PC-9 (cell line): ENCODE measurements around the gene PEAK1. TPM values are rescaled to one million over a fixed set of nuclear protein-coding genes. Genes with fewer than 3 reads are reported as not detected.

ENCODE experiments used
- BruUV-seq: library from RNA; stranded (reverse); fragments of 400-500 nt; replicated peaks from 2 replicates; lab custom pipeline; 2021; lab: Mats Ljungman, UMichigan
- CTCF ChIA-PET: fragments of 300-600 bp; sonication (Branson Sonifier 250); formaldehyde crosslinking; loops from one replicate; lab custom pipeline; 2022; ENCODE audit warnings: antibody characterized with exemption; lab: Charles Lee
- POLR2A ChIA-PET: fragments of 300-600 bp; sonication (Branson Sonifier 250); formaldehyde crosslinking; loops from one replicate; lab custom pipeline; 2022; ENCODE audit warnings: antibody characterized with exemption; ENCODE audit not compliant: unreplicated experiment; lab: Charles Lee
- DNase-seq, 2 experiments: peaks; one replicate each; pipeline versions ENCODE4 v3.0.0 to v3.0.0-alpha.2; 2015 to 2022; ENCODE audit warnings: mixed read lengths in 1 of 2
- H2AFZ ChIP-seq: fragments of 200-600 bp; sonication (generic); 2 replicates; pipeline ENCODE4 v1.8.1; 2017; ENCODE audit warnings: antibody characterized with exemption
- H3F3A ChIP-seq: fragments of 200-600 bp; sonication (generic); 2 replicates; pipeline ENCODE4 v1.8.1; 2017; ENCODE audit warnings: antibody characterized with exemption, mild to moderate bottlenecking, low read depth; ENCODE audit not compliant: insufficient read depth
- H3K27ac ChIP-seq: fragments of 200-600 bp; sonication (generic); 2 replicates; pipeline ENCODE4 v1.6.1; 2016; ENCODE audit warnings: mixed run types
- H3K27me3 ChIP-seq: fragments of 200-600 bp; sonication (generic); 2 replicates; pipeline ENCODE4 v1.6.1; 2016; ENCODE audit warnings: low read depth, mixed run types; ENCODE audit not compliant: insufficient read depth
- H3K36me3 ChIP-seq: fragments of 200-600 bp; sonication (generic); 2 replicates; pipeline ENCODE4 v1.6.1; 2016; ENCODE audit warnings: low read depth, mixed run types
- H3K4me1 ChIP-seq: fragments of 200-600 bp; sonication (generic); replicated peaks from 2 replicates; pipeline ENCODE4 v1.6.1; 2016; ENCODE audit warnings: mixed run types; ENCODE audit not compliant: insufficient read depth
- H3K4me2 ChIP-seq: fragments of 200-600 bp; sonication (generic); 2 replicates; pipeline ENCODE4 v1.6.1; 2017; ENCODE audit warnings: mixed run types
- H3K4me3 ChIP-seq: fragments of 200-600 bp; sonication (generic); 2 replicates; pipeline ENCODE4 v1.6.1; 2016; ENCODE audit warnings: mixed run types
- H3K79me2 ChIP-seq: fragments of 200-600 bp; sonication (generic); 2 replicates; pipeline ENCODE4 v1.6.1; 2017; ENCODE audit warnings: low read depth, mixed run types
- H3K9me2 ChIP-seq: fragments of 200-600 bp; sonication (generic); 2 replicates; pipeline ENCODE4 v1.8.1; 2017; ENCODE audit warnings: mild to moderate bottlenecking; ENCODE audit not compliant: insufficient read depth
- H3K9me3 ChIP-seq: fragments of 200-600 bp; sonication (generic); 2 replicates; pipeline ENCODE4 v1.8.1; 2016; ENCODE audit warnings: low read depth; ENCODE audit not compliant: insufficient read depth
- H4K20me1 ChIP-seq: fragments of 200-600 bp; sonication (generic); 2 replicates; pipeline ENCODE4 v1.8.1; 2017; ENCODE audit not compliant: insufficient read depth
- EZH2 ChIP-seq: fragments of 200-600 bp; sonication (generic); IDR thresholded peaks from 2 replicates; pipeline ENCODE4 v1.8.0; 2017; ENCODE audit warnings: antibody characterized with exemption, low read depth
- intact Hi-C: fragments of 100-400 bp; cut with micrococcal nuclease; formaldehyde crosslinking; loops from one replicate; pipeline ENCODE4 v1.10.0; 2022; ENCODE audit not compliant: unreplicated experiment
- total RNA-seq: library from RNA; stranded (reverse); gene quantifications from 2 replicates; pipeline ENCODE4 v1.2.3, GENCODE V29; 2021
- TF ChIP-seq, protein P1 (sequence below): fragments of 200-600 bp; sonication (generic); conservative IDR thresholded peaks from 2 replicates; pipeline ENCODE4 v1.6.1; 2017; ENCODE audit warnings: mixed run types, antibody characterized with exemption, mild to moderate bottlenecking, moderate library complexity

The PEAK1 gene
- total RNA-seq, 1 experiment from 2014 or later, result 20.7 TPM

DNA sequence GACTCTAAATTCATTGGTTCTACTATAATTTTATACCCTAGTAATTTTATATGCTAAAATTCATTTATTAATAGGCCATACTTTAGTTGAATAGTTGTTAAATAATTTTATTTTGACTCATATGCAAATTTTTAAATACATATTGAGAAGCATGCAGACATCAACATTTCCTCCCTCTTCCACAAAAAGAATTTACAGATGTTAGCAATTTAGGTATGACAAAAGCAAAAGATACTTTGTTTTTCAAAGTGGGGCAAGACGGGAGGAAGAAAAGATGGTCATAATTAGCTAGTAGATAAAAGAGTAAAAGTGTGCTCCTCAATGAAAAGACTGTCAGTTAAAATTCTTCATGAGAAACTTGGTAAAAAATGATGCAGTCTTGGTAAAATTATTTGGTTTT, 200.1 kb downstream of the PEAK1 start:
- intact Hi-C loops, result no loop called here
- no peaks in the 10 kb centered on the region for H3K36me3 ChIP-seq
- CTCF ChIA-PET, result no interaction called here
- no peak overlapping the region for H3K4me3 ChIP-seq
- POLR2A ChIA-PET, result no interaction called here
- H3F3A ChIP-seq, result no peaks in the 10 kb centered on the region
- no peak for DNase-seq
- no peaks in the 10 kb centered on the region; the same call in 1 of the 2 replicates for H3K9me2 ChIP-seq
- no peak overlapping the region for H3K27ac ChIP-seq
- no peaks in the 10 kb centered on the region for H3K79me2 ChIP-seq
- H3K27me3 ChIP-seq, result no peaks in the 10 kb centered on the region
- H3K9me3 ChIP-seq, result no peaks in the 10 kb centered on the region
- BruUV-seq, result no TSS peak
- no peak overlapping the region for H2AFZ ChIP-seq
- H3K4me1 ChIP-seq, result no peaks in the 10 kb centered on the region
- TF ChIP-seq, protein P1, sequence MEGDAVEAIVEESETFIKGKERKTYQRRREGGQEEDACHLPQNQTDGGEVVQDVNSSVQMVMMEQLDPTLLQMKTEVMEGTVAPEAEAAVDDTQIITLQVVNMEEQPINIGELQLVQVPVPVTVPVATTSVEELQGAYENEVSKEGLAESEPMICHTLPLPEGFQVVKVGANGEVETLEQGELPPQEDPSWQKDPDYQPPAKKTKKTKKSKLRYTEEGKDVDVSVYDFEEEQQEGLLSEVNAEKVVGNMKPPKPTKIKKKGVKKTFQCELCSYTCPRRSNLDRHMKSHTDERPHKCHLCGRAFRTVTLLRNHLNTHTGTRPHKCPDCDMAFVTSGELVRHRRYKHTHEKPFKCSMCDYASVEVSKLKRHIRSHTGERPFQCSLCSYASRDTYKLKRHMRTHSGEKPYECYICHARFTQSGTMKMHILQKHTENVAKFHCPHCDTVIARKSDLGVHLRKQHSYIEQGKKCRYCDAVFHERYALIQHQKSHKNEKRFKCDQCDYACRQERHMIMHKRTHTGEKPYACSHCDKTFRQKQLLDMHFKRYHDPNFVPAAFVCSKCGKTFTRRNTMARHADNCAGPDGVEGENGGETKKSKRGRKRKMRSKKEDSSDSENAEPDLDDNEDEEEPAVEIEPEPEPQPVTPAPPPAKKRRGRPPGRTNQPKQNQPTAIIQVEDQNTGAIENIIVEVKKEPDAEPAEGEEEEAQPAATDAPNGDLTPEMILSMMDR, result no peak
- no peak for TF ChIP-seq EZH2
- no peak overlapping the region for H3K4me2 ChIP-seq
- H4K20me1 ChIP-seq, result 0 out of 2 replicates have a peak, but pooled peaks cover 3% of the 10 kb centered on the region

DNA sequence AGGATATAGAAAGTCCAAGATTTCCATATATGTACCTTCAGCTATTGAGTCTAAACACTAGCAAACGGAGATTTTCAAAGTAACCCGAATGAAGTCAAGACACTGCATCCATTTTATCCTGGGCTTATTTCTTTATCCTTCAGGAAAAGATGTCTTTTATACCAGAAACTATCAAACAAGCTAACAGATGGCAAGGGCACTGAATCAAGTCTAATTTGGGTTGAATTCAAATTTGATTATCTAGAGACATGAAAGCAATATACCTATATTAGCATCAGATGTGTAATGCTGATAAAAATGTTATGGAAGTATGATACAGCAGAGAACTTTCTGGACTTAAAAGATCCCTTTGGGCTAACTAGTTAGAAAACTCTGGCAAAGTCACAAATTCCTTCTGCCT, 210.7 kb downstream of the PEAK1 start:
- no peak overlapping the region for H3K27ac ChIP-seq
- H3K4me2 ChIP-seq, result no peak overlapping the region
- H3K4me1 ChIP-seq, result no peaks in the 10 kb centered on the region
- BruUV-seq, result no TSS peak
- TF ChIP-seq, protein P1, result no peak
- no peak for TF ChIP-seq EZH2
- intact Hi-C loops, result no loop called here
- H4K20me1 ChIP-seq, result no peaks in the 10 kb centered on the region
- no peaks in the 10 kb centered on the region for H3K79me2 ChIP-seq
- no peaks in the 10 kb centered on the region for H3K9me2 ChIP-seq
- no peaks in the 10 kb centered on the region for H3K27me3 ChIP-seq
- no peaks in the 10 kb centered on the region; the same call in 1 of the 2 replicates for H3K9me3 ChIP-seq
- no peaks in the 10 kb centered on the region for H3K36me3 ChIP-seq
- ChIA-PET POLR2A (no interaction called here), CTCF (no interaction called here)
- no peak for DNase-seq
- H3F3A ChIP-seq, result no peaks in the 10 kb centered on the region
- H3K4me3 ChIP-seq, result no peak overlapping the region
- H2AFZ ChIP-seq, result no peak overlapping the region

DNA sequence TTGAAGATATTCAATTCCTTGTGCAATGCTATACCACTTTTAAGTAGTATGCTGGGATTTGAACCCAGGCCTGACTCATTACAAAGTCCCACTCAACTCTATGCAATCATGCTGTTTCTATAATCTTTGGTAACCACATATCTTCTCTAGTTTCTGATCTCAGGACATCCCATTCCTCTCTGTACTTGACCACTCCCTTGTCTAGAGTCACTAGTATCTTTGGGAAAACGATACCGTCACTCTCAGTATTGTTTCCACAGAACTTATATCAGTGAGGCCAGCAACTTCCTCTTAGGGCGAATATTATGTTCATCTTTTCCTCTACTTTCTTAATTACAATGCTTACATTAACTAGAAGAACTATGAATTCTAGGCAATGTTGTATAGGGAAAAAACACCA, 211.7 kb downstream of the PEAK1 start:
- no peak overlapping the region for H3K4me2 ChIP-seq
- no peaks in the 10 kb centered on the region for H3K9me2 ChIP-seq
- H2AFZ ChIP-seq, result no peak overlapping the region
- POLR2A ChIA-PET, result no interaction called here
- intact Hi-C loops, result no loop called here
- no peaks in the 10 kb centered on the region for H3K36me3 ChIP-seq
- H3K27ac ChIP-seq, result no peak overlapping the region
- CTCF ChIA-PET, result no interaction called here
- H3F3A ChIP-seq, result no peaks in the 10 kb centered on the region
- TF ChIP-seq, protein P1, result no peak
- no peak for TF ChIP-seq EZH2
- H3K27me3 ChIP-seq, result no peaks in the 10 kb centered on the region
- DNase-seq, result no peak
- no peak overlapping the region for H3K4me3 ChIP-seq
- H3K4me1 ChIP-seq, result no peaks in the 10 kb centered on the region
- BruUV-seq, result no TSS peak
- H4K20me1 ChIP-seq, result no peaks in the 10 kb centered on the region
- H3K79me2 ChIP-seq, result no peaks in the 10 kb centered on the region
- H3K9me3 ChIP-seq, result no peaks in the 10 kb centered on the region; the same call in 1 of the 2 replicates
